HepG2 (cell line): ENCODE data around the gene FGGY. TPM values are rescaled to one million over a fixed set of nuclear protein-coding genes. Genes with fewer than 3 reads are reported as not detected.
A peak's percentile ranks its signal among the peaks of the same experiment; 100 is the strongest.

Experiments
- CHD2 ChIP-seq: IDR thresholded peaks from 2 replicates; pipeline ENCODE4 v1.6.1; 2011; ENCODE audit warnings: low read depth, low read length, improper control_type of control experiment
- EP300 ChIP-seq, 3 experiments: sonication (generic) in 1 of 3; formaldehyde crosslinking in 1 of 3; IDR thresholded peaks; 2 replicates each; pipeline versions ENCODE4 v1.5.1 to v1.6.1; 2011 to 2020; ENCODE audit warnings: low read depth in 2 of 3, low read length in 2 of 3, borderline replicate concordance in 1 of 3, improper control_type of control experiment in 1 of 3, mild to moderate bottlenecking in 1 of 3, missing genetic modification reagents in 1 of 3, moderate library complexity in 1 of 3
- KDM6A ChIP-seq: IDR thresholded peaks from 2 replicates; pipeline ENCODE4 v1.6.1; 2016; ENCODE audit warnings: low read depth
- KMT2B ChIP-seq: IDR thresholded peaks from 2 replicates; pipeline ENCODE4 v1.6.1; 2016; ENCODE audit warnings: missing genetic modification reagents, missing compliant biosample characterization
- MAFF ChIP-seq: IDR thresholded peaks from 2 replicates; pipeline ENCODE4 v1.6.1; 2011; ENCODE audit warnings: low read depth, low read length, improper control_type of control experiment
- MXI1 ChIP-seq: IDR thresholded peaks from 3 replicates; pipeline ENCODE4 v1.6.1; 2012; ENCODE audit warnings: low read depth, low read length, inconsistent platforms, borderline replicate concordance
- NCOA1 ChIP-seq: sonication (generic); formaldehyde crosslinking; IDR thresholded peaks from 2 replicates; pipeline ENCODE4 v1.9.0; 2021; ENCODE audit warnings: missing genetic modification reagents
- PAWR ChIP-seq: sonication (generic); formaldehyde crosslinking; IDR thresholded peaks from 2 replicates; pipeline ENCODE4 v1.4.0; 2020; ENCODE audit warnings: missing genetic modification reagents, mild to moderate bottlenecking, borderline replicate concordance
- RFXAP ChIP-seq: sonication (generic); formaldehyde crosslinking; IDR thresholded peaks from 2 replicates; pipeline ENCODE4 v1.4.0; 2020; ENCODE audit warnings: missing genetic modification reagents, borderline replicate concordance
- SRSF9 ChIP-seq: fragments of 200-400 bp; formaldehyde crosslinking; IDR thresholded peaks from 2 replicates; pipeline ENCODE4 v1.6.1; 2018; ENCODE audit warnings: borderline replicate concordance, mild to moderate bottlenecking, low read depth, low read length; ENCODE audit not compliant: insufficient read depth, poor library complexity, severe bottlenecking
- TOPORS ChIP-seq: sonication (generic); formaldehyde crosslinking; IDR thresholded peaks from 2 replicates; pipeline ENCODE4 v1.8.0; 2023; ENCODE audit warnings: mild to moderate bottlenecking, missing genetic modification reagents
- ZBTB7A ChIP-seq: sonication (generic); formaldehyde crosslinking; IDR thresholded peaks from 2 replicates; pipeline ENCODE4 v1.8.0; 2022; ENCODE audit warnings: mild to moderate bottlenecking, missing genetic modification reagents
- ZNF12 ChIP-seq: sonication (generic); formaldehyde crosslinking; IDR thresholded peaks from 2 replicates; pipeline ENCODE4 v1.5.0; 2020; ENCODE audit warnings: missing genetic modification reagents
- ZNF263 ChIP-seq: sonication (generic); formaldehyde crosslinking; IDR thresholded peaks from 2 replicates; pipeline ENCODE4 v1.4.0; 2020; ENCODE audit warnings: missing genetic modification reagents
- ZNF563 ChIP-seq: sonication (generic); formaldehyde crosslinking; IDR thresholded peaks from 2 replicates; pipeline ENCODE4 v1.8.0; 2022; ENCODE audit warnings: mild to moderate bottlenecking, moderate library complexity, missing genetic modification reagents
- ZNF674 ChIP-seq: sonication (generic); formaldehyde crosslinking; IDR thresholded peaks from 2 replicates; pipeline ENCODE4 v1.5.0; 2020; ENCODE audit warnings: low read depth, mild to moderate bottlenecking, missing genetic modification reagents
- polyA plus RNA-seq, 8 experiments: library from polyadenylated mRNA; depleted of rRNA in 3 of 8; stranded (reverse) in 7 of 8; unstranded in 1 of 8; fragments of >200 nt; fragmentation: Illumina TruSeq in 4 of 8; extraction: Trizol in 4 of 8; gene quantifications; 2 replicates each; pipeline versions ENCODE4 v1.2.1 to v1.2.3, GENCODE V29; 2011 to 2016; ENCODE audit warnings: low read depth in 4 of 8, missing spikeins in 1 of 8, mixed read lengths in 1 of 8; ENCODE audit not compliant: insufficient read depth in 1 of 8
- total RNA-seq, 5 experiments: library from RNA; depleted of rRNA; stranded (reverse); fragments of >200 nt; fragmentation: Illumina TruSeq; extraction: Trizol; gene quantifications; 2 replicates each; pipeline ENCODE4 v1.2.3, GENCODE V29; 2016; ENCODE audit warnings: low read depth in 1 of 5
- TF ChIP-seq, protein P1 (sequence below): sonication (generic); formaldehyde crosslinking; conservative IDR thresholded peaks from 2 replicates; pipeline ENCODE4 v1.4.0; 2020; ENCODE audit warnings: mild to moderate bottlenecking, missing genetic modification reagents, moderate library complexity
- TF ChIP-seq, protein P2 (sequence below): IDR thresholded peaks from 2 replicates; pipeline ENCODE4 v1.6.1; 2018; ENCODE audit warnings: missing genetic modification reagents, mild to moderate bottlenecking, missing compliant biosample characterization
- TF ChIP-seq, protein P3 (sequence below): sonication (generic); formaldehyde crosslinking; IDR thresholded peaks from 2 replicates; pipeline ENCODE4 v1.5.1; 2020; ENCODE audit warnings: mild to moderate bottlenecking, missing genetic modification reagents
- TF ChIP-seq, protein P4 (sequence below): sonication (generic); formaldehyde crosslinking; IDR thresholded peaks from 2 replicates; pipeline ENCODE4 v1.4.0; 2020; ENCODE audit warnings: missing genetic modification reagents
- TF ChIP-seq, protein P5 (sequence below): sonication (generic); formaldehyde crosslinking; IDR thresholded peaks from 2 replicates; pipeline ENCODE4 v1.8.0; 2022; ENCODE audit warnings: mild to moderate bottlenecking, missing genetic modification reagents, moderate library complexity

Gene FGGY
- total and polyA plus RNA-seq, 2 of the 13 experiments (the other 11 are each of a cell fraction or from before 2014, with no cell fraction given): 15.7 to 27.5 TPM

DNA sequence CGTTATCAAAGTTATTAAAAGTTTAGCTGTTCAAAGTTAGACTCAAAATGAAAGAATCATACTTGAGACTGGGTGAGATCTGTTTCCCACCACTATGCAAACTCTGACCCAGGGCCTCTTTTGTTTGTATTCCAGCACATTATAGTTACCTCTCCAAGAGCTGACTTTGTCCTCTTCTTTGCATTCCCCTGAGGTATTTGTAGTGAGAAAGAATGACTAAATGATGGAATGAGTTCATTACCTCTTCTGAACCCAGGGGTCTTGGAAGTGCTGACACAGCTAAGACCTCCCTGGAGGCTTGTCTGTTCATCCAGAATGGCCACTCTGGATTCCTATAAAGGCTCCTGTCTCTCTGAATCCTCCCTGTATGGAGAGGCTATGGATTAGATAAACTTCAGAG is 62.4 kb downstream of the FGGY start (continued):
- no peak for TF ChIP-seq KMT2B (CRISPR knock-in tag)
- TF ChIP-seq, protein P1, sequence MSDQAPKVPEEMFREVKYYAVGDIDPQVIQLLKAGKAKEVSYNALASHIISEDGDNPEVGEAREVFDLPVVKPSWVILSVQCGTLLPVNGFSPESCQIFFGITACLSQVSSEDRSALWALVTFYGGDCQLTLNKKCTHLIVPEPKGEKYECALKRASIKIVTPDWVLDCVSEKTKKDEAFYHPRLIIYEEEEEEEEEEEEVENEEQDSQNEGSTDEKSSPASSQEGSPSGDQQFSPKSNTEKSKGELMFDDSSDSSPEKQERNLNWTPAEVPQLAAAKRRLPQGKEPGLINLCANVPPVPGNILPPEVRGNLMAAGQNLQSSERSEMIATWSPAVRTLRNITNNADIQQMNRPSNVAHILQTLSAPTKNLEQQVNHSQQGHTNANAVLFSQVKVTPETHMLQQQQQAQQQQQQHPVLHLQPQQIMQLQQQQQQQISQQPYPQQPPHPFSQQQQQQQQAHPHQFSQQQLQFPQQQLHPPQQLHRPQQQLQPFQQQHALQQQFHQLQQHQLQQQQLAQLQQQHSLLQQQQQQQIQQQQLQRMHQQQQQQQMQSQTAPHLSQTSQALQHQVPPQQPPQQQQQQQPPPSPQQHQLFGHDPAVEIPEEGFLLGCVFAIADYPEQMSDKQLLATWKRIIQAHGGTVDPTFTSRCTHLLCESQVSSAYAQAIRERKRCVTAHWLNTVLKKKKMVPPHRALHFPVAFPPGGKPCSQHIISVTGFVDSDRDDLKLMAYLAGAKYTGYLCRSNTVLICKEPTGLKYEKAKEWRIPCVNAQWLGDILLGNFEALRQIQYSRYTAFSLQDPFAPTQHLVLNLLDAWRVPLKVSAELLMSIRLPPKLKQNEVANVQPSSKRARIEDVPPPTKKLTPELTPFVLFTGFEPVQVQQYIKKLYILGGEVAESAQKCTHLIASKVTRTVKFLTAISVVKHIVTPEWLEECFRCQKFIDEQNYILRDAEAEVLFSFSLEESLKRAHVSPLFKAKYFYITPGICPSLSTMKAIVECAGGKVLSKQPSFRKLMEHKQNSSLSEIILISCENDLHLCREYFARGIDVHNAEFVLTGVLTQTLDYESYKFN (CRISPR knock-in tag): peak; percentile 54
- no peak for TF ChIP-seq ZNF263 (CRISPR knock-in tag)
- peak; percentile 73 for TF ChIP-seq MAFF
- no peak for TF ChIP-seq TOPORS (CRISPR knock-in tag)
- TF ChIP-seq RFXAP: no peak
- TF ChIP-seq, protein P2, sequence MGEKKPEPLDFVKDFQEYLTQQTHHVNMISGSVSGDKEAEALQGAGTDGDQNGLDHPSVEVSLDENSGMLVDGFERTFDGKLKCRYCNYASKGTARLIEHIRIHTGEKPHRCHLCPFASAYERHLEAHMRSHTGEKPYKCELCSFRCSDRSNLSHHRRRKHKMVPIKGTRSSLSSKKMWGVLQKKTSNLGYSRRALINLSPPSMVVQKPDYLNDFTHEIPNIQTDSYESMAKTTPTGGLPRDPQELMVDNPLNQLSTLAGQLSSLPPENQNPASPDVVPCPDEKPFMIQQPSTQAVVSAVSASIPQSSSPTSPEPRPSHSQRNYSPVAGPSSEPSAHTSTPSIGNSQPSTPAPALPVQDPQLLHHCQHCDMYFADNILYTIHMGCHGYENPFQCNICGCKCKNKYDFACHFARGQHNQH (CRISPR knock-in tag): no peak
- TF ChIP-seq ZNF674 (CRISPR knock-in tag): no peak
- TF ChIP-seq, protein P3, sequence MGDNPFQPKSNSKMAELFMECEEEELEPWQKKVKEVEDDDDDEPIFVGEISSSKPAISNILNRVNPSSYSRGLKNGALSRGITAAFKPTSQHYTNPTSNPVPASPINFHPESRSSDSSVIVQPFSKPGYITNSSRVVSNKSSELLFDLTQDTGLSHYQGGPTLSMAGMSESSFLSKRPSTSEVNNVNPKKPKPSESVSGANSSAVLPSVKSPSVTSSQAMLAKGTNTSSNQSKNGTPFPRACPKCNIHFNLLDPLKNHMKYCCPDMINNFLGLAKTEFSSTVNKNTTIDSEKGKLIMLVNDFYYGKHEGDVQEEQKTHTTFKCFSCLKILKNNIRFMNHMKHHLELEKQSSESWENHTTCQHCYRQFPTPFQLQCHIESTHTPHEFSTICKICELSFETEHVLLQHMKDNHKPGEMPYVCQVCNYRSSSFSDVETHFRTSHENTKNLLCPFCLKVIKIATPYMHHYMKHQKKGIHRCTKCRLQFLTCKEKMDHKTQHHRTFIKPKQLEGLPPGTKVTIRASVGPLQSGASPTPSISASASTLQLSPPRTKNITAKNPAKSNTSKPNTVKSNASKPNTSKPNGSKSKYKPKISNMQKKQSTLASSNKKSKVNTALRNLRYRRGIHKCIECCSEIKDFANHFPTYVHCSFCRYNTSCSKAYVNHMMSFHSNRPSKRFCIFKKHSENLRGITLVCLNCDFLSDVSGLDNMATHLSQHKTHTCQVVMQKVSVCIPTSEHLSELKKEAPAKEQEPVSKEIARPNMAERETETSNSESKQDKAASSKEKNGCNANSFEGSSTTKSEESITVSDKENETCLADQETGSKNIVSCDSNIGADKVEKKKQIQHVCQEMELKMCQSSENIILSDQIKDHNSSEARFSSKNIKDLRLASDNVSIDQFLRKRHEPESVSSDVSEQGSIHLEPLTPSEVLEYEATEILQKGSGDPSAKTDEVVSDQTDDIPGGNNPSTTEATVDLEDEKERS (CRISPR knock-in tag): no peak
- TF ChIP-seq ZBTB7A (CRISPR knock-in tag): no peak
- TF ChIP-seq, protein P4, sequence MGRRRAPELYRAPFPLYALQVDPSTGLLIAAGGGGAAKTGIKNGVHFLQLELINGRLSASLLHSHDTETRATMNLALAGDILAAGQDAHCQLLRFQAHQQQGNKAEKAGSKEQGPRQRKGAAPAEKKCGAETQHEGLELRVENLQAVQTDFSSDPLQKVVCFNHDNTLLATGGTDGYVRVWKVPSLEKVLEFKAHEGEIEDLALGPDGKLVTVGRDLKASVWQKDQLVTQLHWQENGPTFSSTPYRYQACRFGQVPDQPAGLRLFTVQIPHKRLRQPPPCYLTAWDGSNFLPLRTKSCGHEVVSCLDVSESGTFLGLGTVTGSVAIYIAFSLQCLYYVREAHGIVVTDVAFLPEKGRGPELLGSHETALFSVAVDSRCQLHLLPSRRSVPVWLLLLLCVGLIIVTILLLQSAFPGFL: no peak
- 0 out of 2 replicates have a peak, but pooled peaks have one; percentile 52 for TF ChIP-seq ZNF12
- TF ChIP-seq MXI1: no peak
- no peak for TF ChIP-seq PAWR (CRISPR knock-in tag)
- TF ChIP-seq, protein P5, sequence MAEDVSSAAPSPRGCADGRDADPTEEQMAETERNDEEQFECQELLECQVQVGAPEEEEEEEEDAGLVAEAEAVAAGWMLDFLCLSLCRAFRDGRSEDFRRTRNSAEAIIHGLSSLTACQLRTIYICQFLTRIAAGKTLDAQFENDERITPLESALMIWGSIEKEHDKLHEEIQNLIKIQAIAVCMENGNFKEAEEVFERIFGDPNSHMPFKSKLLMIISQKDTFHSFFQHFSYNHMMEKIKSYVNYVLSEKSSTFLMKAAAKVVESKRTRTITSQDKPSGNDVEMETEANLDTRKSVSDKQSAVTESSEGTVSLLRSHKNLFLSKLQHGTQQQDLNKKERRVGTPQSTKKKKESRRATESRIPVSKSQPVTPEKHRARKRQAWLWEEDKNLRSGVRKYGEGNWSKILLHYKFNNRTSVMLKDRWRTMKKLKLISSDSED: no peak
- TF ChIP-seq NCOA1 (CRISPR knock-in tag): no peak
- TF ChIP-seq EP300 (IDR thresholded peaks at IDR 0.05; ENCODE audit: low read depth in 2 of 2, low read length in 2 of 2): peak in 1 of 2 experiments; percentile 33; a peak in 1 of 4 replicates
- no peak for TF ChIP-seq EP300 (CRISPR knock-in tag; IDR thresholded peaks at IDR 0.05; ENCODE audit: borderline replicate concordance)
- TF ChIP-seq ZNF563 (CRISPR knock-in tag): no peak
- TF ChIP-seq CHD2: no peak
- no peak for TF ChIP-seq KDM6A (CRISPR knock-in tag)
- TF ChIP-seq SRSF9: no peak
